ENCODE data around the gene TGFB1I1.

GRCh38 chr16:31456988-31457360, 15.0 kb upstream of the TGFB1I1 start:
- no peak for TF ChIP-seq EZH2phosphoT487 (conservative IDR thresholded peaks at IDR 0.05; ENCODE audit: low read length)
- TF ChIP-seq CTCF (IDR thresholded peaks at IDR 0.05; ENCODE audit: insufficient read depth, low read length, poor library complexity, severe bottlenecking), result no peak

Measured in SU-DHL-6 (cell line).